ENCODE measurements around the gene ATR.
"Not testable (repeated sequence)": the region's sequence is repeated elsewhere in the genome, so short reads cannot be mapped to it uniquely, and the experiment has no call there.

ATR gene

GRCh38 chr3:142588703-142589102 lies 10.2 kb upstream of the ATR start:
- no peak overlapping the region for H3K4me3 ChIP-seq (ENCODE audit: low read depth, low read length)
- TF ChIP-seq MYC (IDR thresholded peaks at IDR 0.05; ENCODE audit: low read depth, low read length), result no peak
- DNase-seq (ENCODE audit: low read depth), result no peak

GRCh38 chr3:142586803-142587406 lies 8.4 kb upstream of the ATR start:
- peak; percentile 77 for DNase-seq (ENCODE audit: low read depth)
- TF ChIP-seq, protein P1, sequence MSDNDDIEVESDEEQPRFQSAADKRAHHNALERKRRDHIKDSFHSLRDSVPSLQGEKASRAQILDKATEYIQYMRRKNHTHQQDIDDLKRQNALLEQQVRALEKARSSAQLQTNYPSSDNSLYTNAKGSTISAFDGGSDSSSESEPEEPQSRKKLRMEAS (IDR thresholded peaks at IDR 0.05; ENCODE audit: low read depth, low read length), result no peak
- peak; percentile 45 for TF ChIP-seq CTCF (IDR thresholded peaks at IDR 0.05; ENCODE audit: low read depth, low read length)

GRCh38 chr3:142581070-142581469 lies 2.5 kb upstream of the ATR start:
- not testable (repeated sequence) for H3K4me3 ChIP-seq (ENCODE audit: low read depth, low read length); DNase-seq (ENCODE audit: low read depth)

More at GRCh38 chr3:142586803-142587406, 8.4 kb upstream of the ATR start:
- H3K4me3 ChIP-seq (ENCODE audit: low read depth, low read length), result no peak overlapping the region

DNA sequence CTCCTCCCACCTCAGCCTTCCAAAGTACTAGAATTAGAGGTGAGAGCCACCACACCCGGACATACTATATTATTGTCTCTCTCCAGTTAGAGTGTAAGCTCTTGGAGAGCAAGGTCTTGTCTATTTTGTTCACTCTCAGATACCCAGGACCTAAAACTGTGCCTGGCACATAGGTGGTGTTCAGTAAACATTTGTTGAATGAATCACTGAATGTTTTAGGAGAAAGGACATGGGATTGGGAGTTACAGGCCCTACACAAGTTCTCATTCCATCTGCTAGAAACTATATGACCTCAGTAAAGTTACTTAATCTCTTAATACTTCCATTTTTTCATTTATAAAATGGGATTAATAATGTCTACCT lies 1.5 kb upstream of the ATR start:
- no peak for DNase-seq (ENCODE audit: low read depth)
- H3K4me3 ChIP-seq (ENCODE audit: low read depth, low read length), result no peak overlapping the region
- TF ChIP-seq POLR2A (IDR thresholded peaks at IDR 0.05; ENCODE audit: extremely low read depth, insufficient read length) (no peak), MYC (IDR thresholded peaks at IDR 0.05; ENCODE audit: low read depth, low read length) (no peak), CTCF (IDR thresholded peaks at IDR 0.05; ENCODE audit: low read depth, low read length) (no peak)
- TF ChIP-seq, protein P1 (IDR thresholded peaks at IDR 0.05; ENCODE audit: low read depth, low read length), result no peak

DNA sequence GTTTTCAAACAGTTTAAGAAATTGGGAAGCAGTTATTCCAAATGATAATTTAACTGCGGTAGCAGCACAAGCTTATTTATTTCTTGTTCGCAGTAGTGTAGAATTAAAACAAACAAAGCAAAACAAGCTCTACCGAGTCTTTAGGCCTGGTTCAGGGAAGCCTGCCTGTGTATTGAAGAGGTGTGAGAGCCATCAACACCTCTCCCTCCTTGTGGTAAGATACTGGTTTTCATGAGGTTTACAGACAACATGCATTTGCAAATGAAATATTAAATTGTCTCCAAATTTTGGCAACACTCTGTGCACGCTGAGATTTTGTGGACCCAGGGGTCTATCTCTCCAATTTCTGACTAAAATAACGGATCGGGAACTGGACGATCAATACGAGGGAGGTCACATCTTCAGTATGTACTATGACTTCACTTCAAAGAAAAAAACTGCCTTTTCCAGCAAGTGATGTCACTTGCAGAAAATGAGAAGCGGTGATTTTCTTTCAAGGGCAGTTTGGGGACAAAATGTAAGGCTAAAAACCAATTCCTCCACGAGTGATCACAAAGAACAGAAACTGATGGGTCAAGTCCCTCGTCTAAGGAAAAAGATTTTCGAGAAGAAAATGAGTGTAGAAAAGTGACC lies 721 bp downstream of the ATR start:
- H3K4me3 ChIP-seq (ENCODE audit: low read depth, low read length), result peak overlapping the region; percentile 91
- no peak for DNase-seq (ENCODE audit: low read depth)
- TF ChIP-seq MYC (IDR thresholded peaks at IDR 0.05; ENCODE audit: low read depth, low read length), result no peak

DNA sequence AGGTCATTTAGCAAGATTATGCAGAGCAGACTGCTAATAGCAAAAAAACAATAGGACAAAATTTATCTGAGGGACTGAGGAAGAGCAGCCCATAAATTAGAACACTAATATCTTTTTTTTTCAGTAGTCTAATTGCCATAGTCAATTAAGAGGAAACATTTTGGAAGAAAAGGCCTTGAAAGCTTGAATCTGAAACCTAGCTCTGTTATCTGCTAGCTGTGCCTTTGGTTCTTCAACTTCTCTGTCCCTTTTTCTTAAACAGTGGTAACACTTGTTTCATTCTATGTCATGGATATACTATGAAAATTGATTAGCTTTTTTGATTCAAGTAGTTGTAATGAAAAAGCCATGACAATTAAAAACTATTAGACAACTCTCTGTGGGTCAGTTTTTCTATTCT lies 1.7 kb downstream of the ATR start:
- DNase-seq (ENCODE audit: low read depth), result no peak
- H3K4me3 ChIP-seq (ENCODE audit: low read depth, low read length), result peak overlapping the region; percentile 91
- TF ChIP-seq POLR2A (IDR thresholded peaks at IDR 0.05; ENCODE audit: extremely low read depth, insufficient read length) (no peak), CTCF (IDR thresholded peaks at IDR 0.05; ENCODE audit: low read depth, low read length) (no peak), MYC (IDR thresholded peaks at IDR 0.05; ENCODE audit: low read depth, low read length) (no peak)
- TF ChIP-seq, protein P1 (IDR thresholded peaks at IDR 0.05; ENCODE audit: low read depth, low read length), result no peak

- H3K4me3 ChIP-seq (ENCODE audit: low read depth, low read length), result no peak overlapping the region
- peak; percentile 36 for DNase-seq (ENCODE audit: low read depth)
- TF ChIP-seq CTCF (IDR thresholded peaks at IDR 0.05; ENCODE audit: low read depth, low read length), result no peak
- no peak for TF ChIP-seq MYC (IDR thresholded peaks at IDR 0.05; ENCODE audit: low read depth, low read length)
- TF ChIP-seq, protein P1 (IDR thresholded peaks at IDR 0.05; ENCODE audit: low read depth, low read length), result no peak
- TF ChIP-seq POLR2A (IDR thresholded peaks at IDR 0.05; ENCODE audit: extremely low read depth, insufficient read length), result no peak
These were observed 3.9 kb downstream of the ATR start for GRCh38 chr3:142574665-142575064.

GRCh38 chr3:142574223-142574622 lies 4.3 kb downstream of the ATR start:
- not testable (repeated sequence) for H3K4me3 ChIP-seq (ENCODE audit: low read depth, low read length); DNase-seq (ENCODE audit: low read depth)

DNA sequence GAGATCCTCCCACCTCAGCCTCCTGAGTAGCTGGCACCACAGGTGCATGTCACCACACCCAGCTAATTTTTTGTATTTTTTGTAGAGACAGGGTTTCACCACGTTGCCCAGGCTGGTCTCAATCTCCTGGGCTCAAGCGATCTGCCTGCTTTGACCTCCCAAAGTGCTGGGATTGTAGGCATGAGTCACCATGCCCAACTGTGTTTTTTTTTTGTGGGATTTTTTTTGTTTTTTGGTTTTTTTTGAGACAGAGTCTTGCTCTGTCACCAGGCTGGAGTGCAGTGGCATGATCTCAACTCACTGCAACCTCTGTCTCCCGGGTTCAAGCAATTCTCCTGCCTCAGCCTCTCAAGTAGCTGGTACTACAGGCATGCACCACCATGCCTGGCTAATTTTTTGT lies 9.1 kb downstream of the ATR start:
- DNase-seq (ENCODE audit: low read depth); H3K4me3 ChIP-seq (ENCODE audit: low read depth, low read length): not testable (repeated sequence)
